Tibial artery (tissue), 4 donors: ENCODE results near the gene ABLIM3.

Experiments
- DNase-seq, 2 donors: peaks; one replicate each; pipeline ENCODE4 v3.0.0-alpha.2; 2019
- H3K27ac ChIP-seq, 2 donors: fragments of 200-600 bp; sonication (generic) in 1 of 2; 1 replicate in 1 of 2; 2 replicates in 1 of 2; pipeline ENCODE4 v1.5.1; 2018 to 2019; ENCODE audit warnings: mild to moderate bottlenecking in 1 of 2
- H3K27me3 ChIP-seq, 2 donors: fragments of 200-600 bp; sonication (generic) in 1 of 2; one replicate each; pipeline versions ENCODE4 v1.5.1 to v1.6.0; 2016 to 2019
- H3K36me3 ChIP-seq, 3 donors: fragments of 200-600 bp; sonication (generic) in 2 of 3; one replicate each; pipeline ENCODE4 v1.5.1; 2016 to 2019; ENCODE audit warnings: mild to moderate bottlenecking in 2 of 3
- H3K4me1 ChIP-seq, 4 donors: fragments of 200-600 bp; sonication (generic) in 2 of 4; 1 replicate in 3 of 4; 2 replicates in 1 of 4; pipeline ENCODE4 v1.5.1; 2016 to 2019
- H3K4me3 ChIP-seq, 2 donors: fragments of 200-600 bp; sonication (generic) in 1 of 2; 1 replicate in 1 of 2; 2 replicates in 1 of 2; pipeline ENCODE4 v1.5.1; 2018 to 2019; ENCODE audit warnings: mild to moderate bottlenecking in 2 of 2
- H3K9me3 ChIP-seq, 3 donors: fragments of 200-600 bp; sonication (generic) in 1 of 3; one replicate each; pipeline ENCODE4 v1.5.1; 2016 to 2019
- CTCF ChIP-seq, 2 experiments: fragments of 200-600 bp in 1 of 2; fragments of 450-650 bp in 1 of 2; IDR thresholded peaks; one replicate each; pipeline ENCODE4 v1.5.1; 2017 to 2019; ENCODE audit warnings: antibody characterized with exemption in 2 of 2, mild to moderate bottlenecking in 1 of 2, moderate library complexity in 1 of 2
- intact Hi-C: fragments of 100-400 bp; cut with DNase I; formaldehyde crosslinking; loops from one replicate; pipeline ENCODE4 v1.15.0; 2023; ENCODE audit warnings: low total_unique reads

Gene ABLIM3

GRCh38 chr5:149273237-149273636, 131.9 kb downstream of the ABLIM3 start:
- DNase-seq = no peak
- H3K4me1 ChIP-seq = peaks cover 0 to 26% (median 11%) of the 10 kb centered on the region in 4 donors
- TF ChIP-seq CTCF (IDR thresholded peaks at IDR 0.05) = no peak
- no peaks in the 10 kb centered on the region for H3K27me3 ChIP-seq
- H3K27ac ChIP-seq = no peak overlapping the region
- H3K36me3 ChIP-seq = no peaks in the 10 kb centered on the region
- no peak overlapping the region for H3K4me3 ChIP-seq
- no peaks in the 10 kb centered on the region for H3K9me3 ChIP-seq
- intact Hi-C loops = no loop called here

- intact Hi-C loops = no loop called here
- Histone ChIP-seq H3K9me3 (no peaks in the 10 kb centered on the region), H3K4me1 (peaks cover 0 to 29% (median 13%) of the 10 kb centered on the region in 4 donors), H3K4me3 (no peak overlapping the region), H3K36me3 (no peaks in the 10 kb centered on the region), H3K27ac (no peak overlapping the region), H3K27me3 (no peaks in the 10 kb centered on the region)
- TF ChIP-seq CTCF (IDR thresholded peaks at IDR 0.05) = no peak
- no peak for DNase-seq
Observed at GRCh38 chr5:149273950-149274349, 132.7 kb downstream of the ABLIM3 start.

- no peak for DNase-seq
- no peaks in the 10 kb centered on the region for H3K36me3 ChIP-seq
- H3K4me3 ChIP-seq = no peak overlapping the region
- H3K27ac ChIP-seq = no peak overlapping the region
- intact Hi-C loops = no loop called here
- no peaks in the 10 kb centered on the region for H3K9me3 ChIP-seq
- TF ChIP-seq CTCF (IDR thresholded peaks at IDR 0.05) = no peak
- peaks cover 0 to 29% (median 13%) of the 10 kb centered on the region in 4 donors for H3K4me1 ChIP-seq
- H3K27me3 ChIP-seq = no peaks in the 10 kb centered on the region
Observed at GRCh38 chr5:149274939-149275338, 133.6 kb downstream of the ABLIM3 start.

- Histone ChIP-seq H3K27ac (peak overlapping the region in 1 of 2 donors; percentile 55), H3K4me3 (no peak overlapping the region), H3K9me3 (no peaks in the 10 kb centered on the region), H3K4me1 (peaks cover 0 to 19% (median 5%) of the 10 kb centered on the region in 4 donors), H3K36me3 (no peaks in the 10 kb centered on the region), H3K27me3 (no peaks in the 10 kb centered on the region)
- DNase-seq = peak in 1 of 2 donors; percentile 43
- no peak for TF ChIP-seq CTCF (IDR thresholded peaks at IDR 0.05)
- intact Hi-C loops = no loop called here
Observed at GRCh38 chr5:149277801-149278200, 136.5 kb downstream of the ABLIM3 start.

- no peaks in the 10 kb centered on the region for H3K9me3 ChIP-seq
- peaks cover 0 to 13% (median 4%) of the 10 kb centered on the region in 4 donors for H3K4me1 ChIP-seq
Observed at GRCh38 chr5:149278451-149279210, 137.3 kb downstream of the ABLIM3 start.

More at GRCh38 chr5:149278451-149279210, 137.3 kb downstream of the ABLIM3 start:
- Histone ChIP-seq H3K27ac (peak overlapping the region; percentile 21 to 55), H3K4me3 (no peak overlapping the region), H3K36me3 (no peaks in the 10 kb centered on the region), H3K27me3 (no peaks in the 10 kb centered on the region)
- intact Hi-C loops = no loop called here
- TF ChIP-seq CTCF (IDR thresholded peaks at IDR 0.05) = no peak
- DNase-seq = no peak
